Stimulated activated CD8-positive, alpha-beta memory T cell treated with anti-CD3 and anti-CD28 coated beads, Interleukin-4, amount 100 ng/mL, for 48 hours (primary cell): ENCODE results near the gene MYO7B.

Experiments used
- DNase-seq: peaks from one replicate; pipeline ENCODE4 v3.0.0-alpha.2; 2020

Gene MYO7B

GRCh38 chr2:127535422-127535901 lies at the start of gene MYO7B:
Gene MYO7B, plus strand, starts transcription at chr2:127535683. Its CDS starts 24,040 bp downstream, at chr2:127559723.
- no peak for DNase-seq

GRCh38 chr2:127485694-127486071 lies 49.8 kb upstream of the MYO7B start:
- no peak for DNase-seq

DNA sequence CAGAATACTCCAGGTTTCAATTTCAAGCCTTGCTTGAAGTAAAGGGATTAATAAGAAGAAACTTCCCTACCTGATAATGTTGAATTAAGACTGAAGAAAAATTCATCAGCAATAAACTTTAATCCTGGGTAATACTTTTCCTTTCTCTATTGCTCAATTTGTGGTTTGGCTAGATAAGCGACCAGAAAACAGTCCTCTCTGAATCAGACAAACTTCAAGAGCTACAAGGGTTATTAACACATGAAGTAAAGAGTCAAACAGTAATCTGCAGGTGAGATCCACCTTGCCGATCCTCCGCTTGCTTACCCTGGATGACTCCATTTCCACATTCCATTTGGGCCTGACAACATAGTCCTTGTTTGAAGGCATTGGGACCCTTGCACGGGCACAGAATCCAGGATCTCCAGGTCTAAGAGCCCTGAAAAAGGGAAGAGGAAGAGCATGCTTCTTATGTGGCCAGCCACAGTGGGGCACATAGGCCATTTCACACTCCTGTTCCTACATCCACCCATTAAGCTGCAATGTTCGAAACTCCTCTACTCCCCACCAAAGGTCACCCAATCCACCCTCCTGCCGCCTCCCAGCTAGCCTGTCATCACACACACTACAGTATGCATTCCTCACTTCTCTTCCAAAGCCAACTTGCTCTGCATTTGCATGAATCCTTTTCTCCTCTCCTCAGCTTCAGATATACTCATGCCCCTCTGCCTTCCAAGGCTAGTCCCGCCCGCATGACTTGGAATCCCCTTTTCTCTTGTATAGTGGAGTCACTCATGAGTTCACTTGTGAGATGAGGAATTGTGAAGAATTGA lies 49.0 kb upstream of the MYO7B start:
- DNase-seq: no peak

DNA sequence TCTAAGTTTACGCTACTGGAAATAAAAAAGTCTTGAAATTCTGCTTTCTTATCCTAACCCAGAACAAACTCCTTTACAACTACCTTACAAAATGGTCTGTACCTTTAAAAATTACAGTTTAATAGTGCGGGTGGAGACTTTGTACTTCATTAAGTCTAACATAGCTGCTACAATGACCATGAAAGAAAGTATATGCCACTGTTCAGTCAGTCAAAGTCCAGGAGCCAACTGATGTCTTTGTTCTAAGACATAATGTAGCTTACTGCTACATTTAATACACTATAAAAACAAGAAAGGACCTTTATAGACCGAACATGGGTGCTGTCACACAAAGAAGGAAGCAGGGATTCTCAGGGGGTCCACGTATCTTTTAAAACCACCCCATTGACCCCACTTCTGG lies 45.2 kb upstream of the MYO7B start:
- DNase-seq: no peak

DNA sequence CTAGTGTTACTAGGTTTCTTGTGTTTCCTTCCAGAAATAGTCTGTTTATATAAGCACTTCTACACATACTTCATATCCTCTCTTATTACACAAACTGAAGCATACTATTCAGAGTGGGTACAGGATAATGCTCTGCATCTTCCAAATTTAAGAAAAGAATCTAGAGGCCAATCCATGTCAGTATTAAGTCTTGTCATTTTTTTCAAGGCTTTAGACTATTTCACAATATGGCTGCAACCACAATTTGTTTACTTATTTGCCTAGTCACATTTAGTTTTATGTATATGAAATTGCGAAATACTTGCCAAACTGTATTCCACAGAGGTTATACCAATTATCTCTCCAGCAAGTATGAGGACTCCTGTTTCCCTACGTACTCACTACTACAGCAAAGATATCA lies 37.1 kb upstream of the MYO7B start:
- no peak for DNase-seq

DNA sequence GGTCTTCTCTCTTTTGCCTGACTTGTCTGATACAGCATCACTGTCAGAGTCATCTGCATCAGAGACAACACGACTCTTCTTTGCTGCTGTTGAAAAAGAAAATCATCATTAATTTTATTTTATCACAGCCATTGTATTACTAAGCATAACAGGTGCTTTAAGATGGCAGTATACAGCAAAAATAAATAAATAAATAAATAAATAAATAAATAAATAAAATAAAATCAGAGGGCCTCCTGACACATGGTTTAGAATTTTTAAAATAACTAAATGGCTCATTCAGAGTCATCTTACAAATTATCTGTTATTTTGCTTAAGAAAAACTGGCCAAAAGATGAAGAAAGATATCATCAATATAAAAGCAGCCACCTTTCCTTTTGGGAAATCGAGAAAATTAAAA lies 32.0 kb upstream of the MYO7B start:
- DNase-seq: no peak

GRCh38 chr2:127504552-127505430 lies 30.7 kb upstream of the MYO7B start:
- DNase-seq: no peak

DNA sequence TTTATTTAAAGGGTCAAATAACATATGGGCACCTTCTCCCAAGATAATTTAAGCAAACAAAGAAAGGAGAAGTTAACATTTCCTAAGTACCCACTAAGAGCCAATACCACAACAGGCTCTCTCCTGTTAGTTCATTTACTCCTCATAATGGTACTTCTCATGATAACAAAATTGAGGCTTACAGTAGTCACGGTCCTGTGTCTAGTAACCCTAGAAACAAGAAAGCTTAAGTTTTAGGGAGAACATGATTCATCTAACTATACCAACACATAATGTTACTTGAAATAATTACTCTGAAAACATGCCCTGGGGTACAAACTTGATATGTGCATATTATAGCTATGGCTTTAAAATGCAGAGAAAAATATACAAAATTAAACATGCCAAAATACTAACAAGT lies 29.0 kb upstream of the MYO7B start:
- DNase-seq: no peak

- no peak for DNase-seq
Measured at GRCh38 chr2:127508023-127508630, 27.4 kb upstream of the MYO7B start.

DNA sequence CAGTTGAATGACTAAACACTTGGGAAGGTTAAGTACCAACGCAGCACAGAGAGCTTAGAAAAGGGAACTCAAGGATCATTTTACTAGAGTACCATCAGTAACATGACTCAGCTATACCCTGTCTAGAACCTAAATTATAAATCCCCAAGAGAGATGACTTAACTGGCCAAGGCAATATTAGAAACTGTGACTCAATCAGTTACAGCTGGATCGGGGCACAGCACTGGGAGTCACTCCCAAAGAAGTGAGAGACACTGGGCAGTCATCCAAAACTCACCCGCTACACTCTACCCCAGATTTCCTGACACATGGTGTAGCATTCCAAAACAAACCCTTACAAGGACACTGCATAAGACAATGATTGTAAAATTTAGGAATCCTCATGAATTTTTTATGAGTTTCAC lies 26.9 kb upstream of the MYO7B start:
- DNase-seq: no peak

- DNase-seq: no peak
Measured at GRCh38 chr2:127510073-127510472, 25.4 kb upstream of the MYO7B start.

GRCh38 chr2:127511090-127511695 lies 24.3 kb upstream of the MYO7B start:
- DNase-seq: no peak

GRCh38 chr2:127511917-127512316 lies 23.6 kb upstream of the MYO7B start:
- DNase-seq: no peak

- no peak for DNase-seq
Measured at GRCh38 chr2:127512362-127512761, 23.1 kb upstream of the MYO7B start.

GRCh38 chr2:127514076-127514475 lies 21.4 kb upstream of the MYO7B start:
- DNase-seq: no peak

- DNase-seq: no peak
Measured at GRCh38 chr2:127514485-127514884, 21.0 kb upstream of the MYO7B start.

- no peak for DNase-seq
Measured at GRCh38 chr2:127515383-127515915, 20.0 kb upstream of the MYO7B start.

- no peak for DNase-seq
Measured at GRCh38 chr2:127516041-127516762, 19.3 kb upstream of the MYO7B start.

DNA sequence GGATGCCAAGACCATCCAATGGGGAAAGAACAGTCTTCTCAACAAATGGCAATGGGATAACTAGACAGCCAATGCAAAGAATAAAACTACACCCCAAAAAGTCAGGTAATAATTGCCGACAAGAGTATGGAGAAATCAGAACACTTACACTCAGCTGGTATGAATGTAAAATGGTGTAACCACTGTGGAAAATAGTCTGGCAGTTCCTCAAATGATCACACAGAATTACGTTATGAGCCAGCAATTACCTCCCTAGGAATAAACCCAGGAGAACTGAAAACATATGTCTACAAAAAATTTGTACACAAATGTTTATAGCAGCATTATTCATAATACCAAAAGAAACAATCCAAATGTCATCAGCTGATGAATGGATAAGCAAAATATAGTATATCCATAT lies 18.0 kb upstream of the MYO7B start:
- DNase-seq: no peak

DNA sequence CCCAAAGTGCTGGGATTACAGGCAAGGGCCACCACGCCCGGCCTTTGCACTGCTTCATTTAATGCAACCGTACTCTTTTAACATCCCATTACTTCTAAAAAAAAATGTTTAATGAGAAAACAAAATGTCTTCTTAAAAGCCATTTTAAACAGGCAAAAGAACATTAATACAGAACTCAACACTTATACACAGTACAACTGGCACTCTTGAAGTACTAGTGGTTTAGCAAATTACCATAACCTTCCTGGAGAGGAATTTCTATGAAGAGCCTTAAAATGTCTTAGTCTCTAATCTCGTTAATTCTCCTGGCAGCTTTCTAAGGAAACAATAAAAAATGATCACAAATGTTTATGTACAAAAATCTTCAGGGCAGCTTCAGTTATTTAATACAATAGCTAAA lies 15.1 kb upstream of the MYO7B start:
- DNase-seq: no peak

DNA sequence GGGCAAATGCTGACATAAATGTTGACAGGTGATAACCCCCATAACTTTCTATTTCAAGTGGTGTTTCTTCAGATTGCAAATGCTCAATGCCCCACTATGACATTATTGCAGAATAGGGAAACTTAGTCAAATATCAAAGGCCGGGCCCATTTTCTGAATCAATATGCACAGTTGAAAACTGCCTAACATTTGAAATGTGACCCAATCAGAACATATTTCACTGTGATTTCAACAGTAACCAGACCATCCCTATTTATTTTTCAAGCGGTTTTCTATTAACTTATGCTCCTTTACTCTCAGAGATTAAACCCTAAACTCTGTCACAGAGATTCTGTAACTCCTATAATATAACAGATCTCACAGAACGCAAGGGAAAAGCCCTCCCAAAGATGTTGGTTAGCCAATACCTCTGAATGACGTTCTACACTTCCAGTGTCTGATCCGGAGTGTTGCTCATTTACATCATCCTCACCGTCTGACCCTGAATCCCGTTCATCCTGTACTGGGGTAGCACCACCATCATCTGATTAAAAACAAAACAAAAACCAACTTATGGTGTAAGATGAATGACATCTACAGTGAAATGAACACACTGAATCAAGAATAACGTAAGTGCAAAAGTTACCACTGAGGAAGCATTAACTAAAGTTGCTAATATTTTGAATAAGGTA lies 12.1 kb upstream of the MYO7B start:
- no peak for DNase-seq
